Measurements from ENCODE around the gene PDE4C. TPM values are rescaled to one million over a fixed set of nuclear protein-coding genes. Genes with fewer than 3 reads are reported as not detected.

Gene PDE4C
- total and polyA plus RNA-seq, 5 donors: 0.47 to 2.8 (median 1.2) TPM

- intact Hi-C loops (cut with DNase I): loop anchor here in 3 of 4 donors (5.0 kb wide), 3 partner anchors 41 to 141 kb away; no protein-coding TSS in a partner anchor
- Histone ChIP-seq H3K27me3 (ENCODE audit: control insufficient read depth, insufficient read depth) (no peaks in the 10 kb centered on the region), H3K4me1 (ENCODE audit: control insufficient read depth, insufficient read depth, low read length) (no peaks in the 10 kb centered on the region), H3K27ac (ENCODE audit: low read length) (no peak overlapping the region), H3K4me3 (ENCODE audit: low read length) (no peak overlapping the region), H3K9me3 (ENCODE audit: control insufficient read depth, low read length) (no peaks in the 10 kb centered on the region)
- WGBS: 49% methylated on average over 5 of the region's 5 CpGs
- DNase-seq (no peak), ATAC-seq (peak in 1 of 2 donors; percentile 17)
Measured at GRCh38 chr19:18253716-18254115, 27.5 kb upstream of the PDE4C start.

- no peak overlapping the region for H3K4me3 ChIP-seq (ENCODE audit: low read length)
- intact Hi-C loops (cut with DNase I): loop anchor here in 3 of 4 donors (5.0 kb wide), 3 partner anchors 41 to 141 kb away; no protein-coding TSS in a partner anchor
- H3K4me1 ChIP-seq (ENCODE audit: control insufficient read depth, insufficient read depth, low read length): no peaks in the 10 kb centered on the region
- DNase-seq (no peak), ATAC-seq (no peak)
- 86% methylated on average over 4 of the region's 4 CpGs for WGBS
- no peak overlapping the region for H3K27ac ChIP-seq (ENCODE audit: low read length)
- no peaks in the 10 kb centered on the region for H3K9me3 ChIP-seq (ENCODE audit: control insufficient read depth, low read length)
- H3K27me3 ChIP-seq (ENCODE audit: control insufficient read depth, insufficient read depth): no peaks in the 10 kb centered on the region
Measured at GRCh38 chr19:18253130-18253529, 26.9 kb upstream of the PDE4C start.

- no peaks in the 10 kb centered on the region for H3K27me3 ChIP-seq (ENCODE audit: control insufficient read depth, insufficient read depth)
- DNase-seq (no peak), ATAC-seq (no peak)
- no peaks in the 10 kb centered on the region for H3K9me3 ChIP-seq (ENCODE audit: control insufficient read depth, low read length)
- H3K27ac ChIP-seq (ENCODE audit: low read length): no peak overlapping the region
- intact Hi-C loops (cut with DNase I): loop anchor here in 3 of 4 donors (5.0 kb wide), 3 partner anchors 40 to 140 kb away; no protein-coding TSS in a partner anchor
- H3K4me3 ChIP-seq (ENCODE audit: low read length): no peak overlapping the region
- WGBS: 70% methylated on average over 7 of the region's 7 CpGs
- H3K4me1 ChIP-seq (ENCODE audit: control insufficient read depth, insufficient read depth, low read length): no peaks in the 10 kb centered on the region
Measured at GRCh38 chr19:18252370-18252717, 26.1 kb upstream of the PDE4C start.

- no peaks in the 10 kb centered on the region for H3K27me3 ChIP-seq (ENCODE audit: control insufficient read depth, insufficient read depth)
- intact Hi-C loops (cut with DNase I): loop anchor here in 3 of 4 donors (2.0 to 5.0 kb wide), 4 partner anchors 39 to 139 kb away; no protein-coding TSS in a partner anchor
- no peak overlapping the region for H3K27ac ChIP-seq (ENCODE audit: low read length)
- DNase-seq: peak; percentile 66 to 83 (median 83)
- WGBS: 19% methylated on average over 23 of the region's 23 CpGs
- no peak overlapping the region for H3K4me3 ChIP-seq (ENCODE audit: low read length)
- peak; percentile 62 to 66 for ATAC-seq
- no peaks in the 10 kb centered on the region for H3K9me3 ChIP-seq (ENCODE audit: control insufficient read depth, low read length)
- H3K4me1 ChIP-seq (ENCODE audit: control insufficient read depth, insufficient read depth, low read length): no peaks in the 10 kb centered on the region
Measured at GRCh38 chr19:18251587-18252369, 25.5 kb upstream of the PDE4C start.

- Histone ChIP-seq H3K27me3 (ENCODE audit: control insufficient read depth, insufficient read depth) (no peaks in the 10 kb centered on the region), H3K27ac (ENCODE audit: low read length) (no peak overlapping the region), H3K4me3 (ENCODE audit: low read length) (no peak overlapping the region), H3K4me1 (ENCODE audit: control insufficient read depth, insufficient read depth, low read length) (no peaks in the 10 kb centered on the region), H3K9me3 (ENCODE audit: control insufficient read depth, low read length) (no peaks in the 10 kb centered on the region)
- no peak for ATAC-seq
- DNase-seq: no peak
- intact Hi-C loops (cut with DNase I): loop anchor here (2.0 to 5.0 kb wide), 4 partner anchors 38 to 138 kb away; no protein-coding TSS in a partner anchor
- 92% methylated on average over 5 of the region's 5 CpGs for WGBS
Measured at GRCh38 chr19:18249834-18250233, 23.6 kb upstream of the PDE4C start.

- intact Hi-C loops (cut with DNase I): loop anchor here in 1 of 4 donors (5.0 kb wide), 1 partner anchor 33 kb away; no protein-coding TSS in a partner anchor
- Histone ChIP-seq H3K4me3 (ENCODE audit: low read length) (no peak overlapping the region), H3K9me3 (ENCODE audit: control insufficient read depth, low read length) (no peaks in the 10 kb centered on the region), H3K27ac (ENCODE audit: low read length) (no peak overlapping the region), H3K4me1 (ENCODE audit: control insufficient read depth, insufficient read depth, low read length) (no peaks in the 10 kb centered on the region), H3K27me3 (ENCODE audit: control insufficient read depth, insufficient read depth) (no peaks in the 10 kb centered on the region)
- DNase-seq: no peak
- 70% methylated on average over 7 of the region's 7 CpGs for WGBS
- ATAC-seq: no peak
Measured at GRCh38 chr19:18245297-18245696, 19.1 kb upstream of the PDE4C start.

- ATAC-seq (no peak), DNase-seq (peak in 1 of 3 donors; percentile 29)
- intact Hi-C loops (cut with DNase I): no loop called here
- Histone ChIP-seq H3K4me1 (ENCODE audit: control insufficient read depth, insufficient read depth, low read length) (no peaks in the 10 kb centered on the region), H3K27ac (ENCODE audit: low read length) (no peak overlapping the region), H3K9me3 (ENCODE audit: control insufficient read depth, low read length) (no peaks in the 10 kb centered on the region), H3K4me3 (ENCODE audit: low read length) (no peak overlapping the region), H3K27me3 (ENCODE audit: control insufficient read depth, insufficient read depth) (no peaks in the 10 kb centered on the region)
- WGBS: 29% methylated on average over 12 of the region's 12 CpGs
Measured at GRCh38 chr19:18239303-18239702, 13.1 kb upstream of the PDE4C start.

- Histone ChIP-seq H3K4me3 (ENCODE audit: low read length) (no peak overlapping the region), H3K27ac (ENCODE audit: low read length) (no peak overlapping the region), H3K27me3 (ENCODE audit: control insufficient read depth, insufficient read depth) (no peaks in the 10 kb centered on the region), H3K9me3 (ENCODE audit: control insufficient read depth, low read length) (peaks cover 4% of the 10 kb centered on the region), H3K4me1 (ENCODE audit: control insufficient read depth, insufficient read depth, low read length) (no peaks in the 10 kb centered on the region)
- no peak for ATAC-seq
- intact Hi-C loops (cut with DNase I): no loop called here
- no peak for DNase-seq
- 30% methylated on average over 6 of the region's 6 CpGs for WGBS
Measured at GRCh38 chr19:18234194-18234593, 8.0 kb upstream of the PDE4C start.

- peak in 2 of 3 donors; percentile 68 to 73 for DNase-seq
- Histone ChIP-seq H3K9me3 (ENCODE audit: control insufficient read depth, low read length) (peaks cover 4% of the 10 kb centered on the region), H3K27me3 (ENCODE audit: control insufficient read depth, insufficient read depth) (no peaks in the 10 kb centered on the region), H3K4me3 (ENCODE audit: low read length) (no peak overlapping the region), H3K27ac (ENCODE audit: low read length) (no peak overlapping the region), H3K4me1 (ENCODE audit: control insufficient read depth, insufficient read depth, low read length) (no peaks in the 10 kb centered on the region)
- intact Hi-C loops (cut with DNase I): no loop called here
- ATAC-seq: peak; percentile 24 to 49
- 19% methylated on average over 37 of the region's 37 CpGs for WGBS
Measured at GRCh38 chr19:18233224-18233825, 7.1 kb upstream of the PDE4C start.

GRCh38 chr19:18232540-18233223 is 6.4 kb upstream of the PDE4C start:
- H3K4me1 ChIP-seq (ENCODE audit: control insufficient read depth, insufficient read depth, low read length): no peaks in the 10 kb centered on the region
- 5% methylated on average over 46 of the region's 46 CpGs for WGBS
- no peaks in the 10 kb centered on the region for H3K27me3 ChIP-seq (ENCODE audit: control insufficient read depth, insufficient read depth)
- peaks cover 4% of the 10 kb centered on the region for H3K9me3 ChIP-seq (ENCODE audit: control insufficient read depth, low read length)
- no peak overlapping the region for H3K4me3 ChIP-seq (ENCODE audit: low read length)
- ATAC-seq: no peak
- DNase-seq: no peak
- no peak overlapping the region for H3K27ac ChIP-seq (ENCODE audit: low read length)
- intact Hi-C loops (cut with DNase I): no loop called here

GRCh38 chr19:18231775-18232174 is 5.5 kb upstream of the PDE4C start:
- DNase-seq (no peak), ATAC-seq (no peak)
- Histone ChIP-seq H3K9me3 (ENCODE audit: control insufficient read depth, low read length) (peaks cover 4% of the 10 kb centered on the region), H3K4me3 (ENCODE audit: low read length) (no peak overlapping the region), H3K4me1 (ENCODE audit: control insufficient read depth, insufficient read depth, low read length) (no peaks in the 10 kb centered on the region), H3K27ac (ENCODE audit: low read length) (no peak overlapping the region), H3K27me3 (ENCODE audit: control insufficient read depth, insufficient read depth) (no peaks in the 10 kb centered on the region)
- WGBS: 19% methylated on average over 4 of the region's 4 CpGs
- intact Hi-C loops (cut with DNase I): no loop called here
